Activated CD8-positive, alpha-beta memory T cell treated with anti-CD3 and anti-CD28 coated beads, Interleukin-2, amount 50 U/mL, for 1 hour (primary cell): ENCODE data around the gene NUDT16L1.

Experiments
- DNase-seq: peaks from one replicate; pipeline ENCODE4 v3.0.0-alpha.2; 2020; ENCODE audit errors: extremely low read depth

The NUDT16L1 gene

DNA sequence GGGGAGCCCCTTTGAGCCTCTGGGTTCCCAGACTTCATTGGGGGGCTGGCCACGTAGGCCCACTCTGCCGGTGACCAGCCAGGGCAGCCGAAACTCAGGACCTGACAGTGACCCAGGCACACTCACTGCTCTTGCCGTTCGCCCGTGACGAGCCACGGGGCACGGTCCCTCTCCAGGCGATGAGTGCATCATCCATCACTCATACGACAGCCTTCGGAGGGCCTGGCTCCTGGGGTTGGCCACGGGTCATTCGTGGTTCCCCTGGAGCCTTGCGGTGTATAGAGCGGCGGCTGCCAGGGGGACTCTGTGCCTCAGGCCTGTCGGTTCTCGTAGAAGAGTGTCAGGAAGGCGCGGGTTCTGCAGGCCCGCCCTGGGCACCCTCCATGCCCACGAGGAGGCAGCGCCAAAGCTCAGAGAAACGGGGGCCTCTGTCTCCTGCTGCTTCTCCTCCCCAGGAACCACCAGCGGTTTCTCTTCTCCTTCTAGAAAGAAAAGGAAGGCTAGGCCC, 11.2 kb upstream of the NUDT16L1 start:
- no peak for DNase-seq

DNA sequence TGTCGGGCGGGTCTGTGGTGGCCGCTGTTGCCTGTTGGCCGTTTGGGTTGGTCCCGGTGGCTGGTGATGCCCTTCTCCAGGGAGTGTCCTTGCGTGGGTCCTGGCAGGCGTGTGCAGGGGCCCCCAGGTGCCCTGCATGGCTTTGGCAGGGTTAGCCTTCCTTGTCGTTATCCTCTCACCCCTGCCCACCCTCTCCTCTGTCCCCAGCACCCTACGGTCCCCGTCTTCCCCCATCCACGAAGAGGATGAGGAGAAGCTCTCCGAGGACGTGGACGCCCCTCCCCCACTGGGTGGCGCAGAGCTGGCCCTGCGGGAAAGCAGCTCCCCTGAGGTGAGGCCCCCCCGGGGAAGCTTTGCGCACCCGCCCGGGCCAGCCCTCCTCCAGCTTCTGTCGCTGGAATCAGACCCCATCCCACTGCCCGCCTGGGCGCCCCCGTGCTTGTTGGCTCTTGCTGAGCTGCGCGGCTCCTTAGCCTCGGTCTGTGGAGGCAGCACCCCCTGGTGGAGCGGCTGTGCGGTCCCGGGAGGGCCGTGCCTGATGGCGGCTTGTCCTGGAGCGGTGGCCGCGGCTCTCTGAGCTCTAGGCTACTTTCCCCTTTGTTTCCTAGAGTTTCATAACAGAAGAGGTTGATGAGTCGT, 10.6 kb upstream of the NUDT16L1 start:
- DNase-seq: no peak

DNA sequence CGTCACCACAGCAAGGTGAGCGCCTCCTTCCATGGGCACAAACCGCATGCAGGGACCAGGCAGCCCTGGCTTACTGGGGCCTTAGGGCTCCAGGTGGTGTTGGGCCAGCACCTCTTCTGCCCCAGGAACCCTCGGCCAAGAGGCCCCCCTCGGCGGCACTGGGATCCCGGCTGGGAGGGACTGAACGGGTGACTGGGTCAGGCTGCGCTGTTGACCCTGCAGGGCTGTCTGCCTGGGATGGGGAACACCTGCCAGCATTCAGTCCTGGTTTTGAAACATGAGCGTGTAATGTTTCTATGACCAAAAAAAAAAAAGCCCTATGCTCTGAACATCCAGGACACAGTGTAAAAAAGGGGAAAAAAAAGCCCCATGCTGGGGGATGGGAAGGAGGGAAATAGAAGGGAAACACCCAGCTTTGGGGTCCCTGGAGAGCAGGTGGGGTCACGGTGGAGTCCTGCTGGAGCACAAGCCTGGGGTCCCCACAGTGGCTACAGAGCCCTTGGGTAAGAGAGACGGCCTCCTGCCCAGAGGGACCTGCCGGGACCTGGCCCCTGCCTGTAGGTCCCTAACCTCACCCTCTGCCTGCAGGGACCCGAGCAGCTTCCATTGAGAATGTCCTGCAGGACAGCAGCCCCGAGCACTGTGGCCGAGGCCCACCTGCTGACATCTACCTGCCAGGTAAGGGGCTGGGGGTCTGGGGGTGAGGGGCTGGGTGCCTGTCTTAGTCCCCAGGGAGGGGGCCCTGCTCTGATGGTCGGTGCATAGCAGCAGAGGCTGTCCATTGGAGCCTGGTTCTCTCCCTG, 9.9 kb upstream of the NUDT16L1 start:
- no peak for DNase-seq

DNA sequence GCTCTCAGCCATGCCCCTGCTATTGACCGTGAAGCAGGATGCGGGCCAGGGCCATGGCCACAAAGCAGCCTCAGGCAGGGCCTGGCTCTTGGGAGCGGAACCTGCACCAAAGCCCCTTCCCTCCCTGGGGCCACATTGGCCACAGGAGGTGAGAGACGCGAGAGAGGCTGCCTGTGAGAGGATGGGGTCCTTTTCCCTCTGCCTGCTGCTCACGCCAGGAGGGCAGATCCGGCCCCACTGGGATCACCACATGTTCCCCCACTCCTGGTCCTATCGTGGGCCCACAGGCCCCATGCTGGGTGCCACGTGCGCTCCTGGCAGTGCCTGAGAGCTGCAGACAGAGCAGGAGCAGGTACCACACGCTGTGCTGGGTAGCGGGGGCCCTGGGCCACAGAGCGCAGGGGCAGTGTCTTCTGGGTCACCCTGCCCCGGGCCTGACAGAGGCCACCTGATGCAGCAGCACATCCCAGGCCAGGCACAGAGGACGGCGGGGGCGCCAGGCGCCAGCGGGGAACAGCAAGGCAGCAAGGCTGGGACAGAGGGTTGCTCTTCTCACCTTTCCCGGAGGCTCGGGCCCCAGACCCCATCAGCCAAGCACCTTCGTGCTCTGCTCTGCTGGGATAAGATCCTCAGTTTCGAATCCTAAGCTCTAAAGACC, 9.2 kb upstream of the NUDT16L1 start:
- no peak for DNase-seq

DNA sequence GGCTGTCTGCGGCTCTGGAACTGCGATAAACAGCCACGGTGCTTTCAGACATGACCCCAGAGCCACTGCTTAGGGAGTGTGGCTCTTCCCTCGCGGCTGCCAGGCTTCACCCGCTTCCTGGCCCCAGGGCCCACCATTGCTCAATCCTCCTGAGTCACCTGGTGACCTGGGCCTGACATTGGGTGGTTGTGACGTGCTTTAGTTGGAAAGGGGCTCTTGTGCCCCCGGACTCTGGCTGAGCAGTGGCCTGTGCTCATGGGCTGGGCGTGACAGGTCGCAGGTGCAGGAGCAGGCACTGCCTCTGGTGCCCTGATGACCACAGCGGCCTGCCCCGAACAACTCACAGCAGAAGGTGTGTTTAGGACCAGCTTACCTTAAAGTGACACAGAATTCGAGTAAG, 8.6 kb upstream of the NUDT16L1 start:
- no peak for DNase-seq

DNA sequence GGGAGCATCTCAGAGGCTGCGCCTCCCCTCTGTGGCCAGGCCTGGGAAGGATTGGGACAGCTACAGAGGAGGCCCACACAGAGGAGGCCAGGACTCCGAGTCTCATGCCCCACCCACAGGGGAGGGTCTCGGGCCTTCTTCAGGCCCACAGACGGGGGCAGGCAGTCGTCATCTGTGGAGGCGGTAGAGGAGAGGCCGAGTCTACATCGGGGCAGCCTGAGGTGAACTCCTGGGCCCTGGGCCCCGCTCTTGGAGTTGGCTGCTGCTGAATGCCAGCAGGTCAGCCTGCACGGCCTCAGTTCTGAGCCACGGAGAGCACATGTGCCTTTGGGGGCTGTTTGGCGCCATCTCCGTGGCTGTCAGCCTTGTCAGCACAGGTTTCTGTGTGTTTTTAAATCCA, 8.1 kb upstream of the NUDT16L1 start:
- DNase-seq: no peak

DNA sequence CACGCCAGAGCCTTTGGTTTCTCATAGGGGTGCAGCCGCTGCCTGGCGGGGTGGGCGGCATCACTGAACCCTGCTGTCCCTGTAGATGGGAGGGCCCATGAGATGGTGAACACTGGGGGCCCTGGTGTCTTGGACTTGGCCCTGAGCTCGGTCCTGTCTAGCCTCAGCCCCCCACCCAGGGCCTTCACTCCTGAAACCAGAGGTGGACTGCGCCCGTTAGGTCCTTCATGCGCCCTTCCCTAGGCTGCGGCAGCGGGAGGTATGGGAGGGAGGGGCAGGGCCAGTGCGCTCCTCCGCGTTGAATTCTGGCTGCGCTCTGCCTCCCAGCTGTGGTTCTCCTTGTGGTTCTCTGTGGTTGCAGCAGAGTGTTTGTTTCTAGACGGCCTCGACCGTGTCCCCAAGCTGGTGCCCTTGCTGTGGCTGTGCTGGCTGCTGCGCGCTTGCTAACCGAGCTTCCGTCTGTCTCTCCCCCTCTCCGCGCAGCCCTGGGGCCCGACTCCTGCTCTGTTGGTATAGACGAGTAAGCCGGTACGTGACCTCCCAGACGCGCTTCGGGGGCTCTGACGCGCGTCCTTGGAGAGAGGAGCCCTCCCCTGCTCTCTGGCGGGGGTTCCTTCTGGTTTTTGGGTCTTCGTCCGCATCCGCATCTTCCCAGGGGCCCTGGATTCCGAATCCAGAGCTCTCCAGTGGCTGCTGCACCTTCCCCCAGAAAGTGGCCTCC, 7.4 kb upstream of the NUDT16L1 start:
- DNase-seq: no peak

DNA sequence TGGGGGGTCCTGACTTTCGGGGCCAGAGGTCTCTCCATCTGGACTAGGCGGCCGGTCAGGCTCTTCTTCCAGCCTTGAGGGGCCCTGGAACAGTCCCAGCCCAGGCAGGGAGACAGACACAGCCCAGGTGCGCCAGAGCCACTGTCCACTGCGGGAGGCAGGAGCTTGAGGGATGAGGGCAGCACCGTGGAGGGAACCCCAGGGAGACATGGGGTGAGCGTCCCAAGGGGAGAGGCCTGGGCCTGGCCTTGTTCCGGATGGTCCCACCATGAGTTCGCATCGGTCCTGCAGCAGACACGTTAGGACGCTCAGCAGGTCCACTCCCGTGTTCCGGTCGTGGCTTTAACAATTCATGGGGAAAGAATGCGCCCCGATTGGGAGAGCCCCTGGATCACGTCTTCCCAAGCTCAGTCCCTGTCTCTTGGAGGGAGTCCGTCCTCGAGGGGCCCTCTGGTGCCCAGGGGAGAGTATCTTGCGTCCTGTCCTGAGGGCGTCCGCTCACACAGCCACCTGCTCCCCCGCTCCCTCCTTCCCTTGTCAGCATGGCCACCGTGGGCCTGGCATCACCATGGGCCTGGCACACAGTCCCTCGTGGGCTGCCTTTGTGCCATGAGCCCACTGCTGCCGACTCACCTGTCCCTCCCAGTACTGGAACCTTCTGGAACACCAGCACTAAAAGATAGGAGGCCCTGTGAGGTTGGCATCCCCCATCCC, 6.7 kb upstream of the NUDT16L1 start:
- DNase-seq: no peak

DNA sequence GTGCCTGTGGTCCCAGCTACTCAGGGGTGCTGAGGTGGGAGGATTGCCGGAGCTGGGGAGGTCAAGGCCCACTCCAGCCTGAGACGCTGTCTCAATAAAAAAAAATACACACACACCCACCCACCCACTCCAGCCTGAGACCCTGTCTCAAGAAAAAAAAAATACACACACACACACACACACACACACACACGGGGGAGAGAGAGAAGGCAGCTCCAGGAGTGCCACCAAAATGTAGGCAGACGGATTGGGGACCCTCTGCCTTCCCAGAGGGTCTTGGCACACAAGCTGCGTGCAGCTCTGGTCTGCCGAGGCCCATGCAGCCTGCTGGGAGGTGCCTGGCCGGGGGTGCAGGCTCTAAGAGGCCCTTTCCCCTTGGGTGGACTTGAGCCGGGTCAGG, 5.9 kb upstream of the NUDT16L1 start:
- DNase-seq: no peak

DNA sequence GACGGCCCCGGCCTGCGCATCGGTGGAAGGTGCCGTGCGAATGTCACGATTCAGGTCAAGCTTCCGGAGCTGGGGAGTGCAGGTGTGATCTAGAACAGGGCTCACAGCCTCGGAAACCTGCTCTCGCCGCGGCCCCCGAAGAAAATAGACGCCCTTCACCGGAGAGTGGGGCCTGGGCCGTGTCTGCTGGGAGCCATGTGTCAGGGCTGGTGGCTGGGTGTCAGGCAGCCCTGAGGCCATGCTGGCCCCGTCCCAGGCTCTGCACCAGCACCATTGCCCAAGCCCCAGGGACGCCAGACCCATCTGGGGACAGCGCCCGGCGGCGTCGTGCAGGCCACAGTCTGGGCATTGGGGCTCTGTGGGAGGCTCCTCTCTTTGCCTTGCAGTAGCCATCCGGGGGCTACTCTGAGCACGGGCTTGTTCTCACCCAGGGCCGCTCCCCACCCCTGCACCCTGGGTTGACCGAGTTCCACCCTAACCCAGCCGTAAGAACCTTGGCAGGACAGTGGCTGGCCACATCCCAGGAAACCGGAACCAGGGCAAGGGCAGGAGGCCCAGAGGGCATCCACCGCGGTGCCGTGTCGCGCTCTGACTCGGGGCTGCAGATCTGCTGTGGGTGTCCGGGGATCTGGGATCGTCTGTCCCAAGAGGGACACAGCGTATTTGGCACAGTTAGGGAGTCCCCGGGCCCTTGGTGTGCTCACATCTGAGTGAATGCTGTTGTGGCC, 5.3 kb upstream of the NUDT16L1 start:
- DNase-seq: no peak

DNA sequence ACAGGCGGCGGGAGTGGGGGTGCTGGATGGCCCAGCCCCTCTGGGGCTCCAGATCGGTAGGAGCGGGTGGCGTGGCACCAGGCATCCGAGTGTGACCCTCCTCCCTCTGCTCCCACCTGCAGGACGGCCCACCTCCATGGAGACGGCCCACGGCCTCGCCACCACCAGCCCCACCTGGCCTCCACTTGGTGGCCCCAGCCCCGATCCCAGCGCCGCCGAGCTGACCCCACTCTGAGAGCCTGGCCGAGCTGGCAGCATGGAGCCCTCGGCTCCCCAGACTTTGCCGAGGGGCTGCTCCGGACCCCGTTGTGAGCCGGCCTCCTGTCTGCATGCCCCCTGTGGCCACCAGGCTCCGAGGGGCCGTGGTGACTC, 4.7 kb upstream of the NUDT16L1 start:
- no peak for DNase-seq

DNA sequence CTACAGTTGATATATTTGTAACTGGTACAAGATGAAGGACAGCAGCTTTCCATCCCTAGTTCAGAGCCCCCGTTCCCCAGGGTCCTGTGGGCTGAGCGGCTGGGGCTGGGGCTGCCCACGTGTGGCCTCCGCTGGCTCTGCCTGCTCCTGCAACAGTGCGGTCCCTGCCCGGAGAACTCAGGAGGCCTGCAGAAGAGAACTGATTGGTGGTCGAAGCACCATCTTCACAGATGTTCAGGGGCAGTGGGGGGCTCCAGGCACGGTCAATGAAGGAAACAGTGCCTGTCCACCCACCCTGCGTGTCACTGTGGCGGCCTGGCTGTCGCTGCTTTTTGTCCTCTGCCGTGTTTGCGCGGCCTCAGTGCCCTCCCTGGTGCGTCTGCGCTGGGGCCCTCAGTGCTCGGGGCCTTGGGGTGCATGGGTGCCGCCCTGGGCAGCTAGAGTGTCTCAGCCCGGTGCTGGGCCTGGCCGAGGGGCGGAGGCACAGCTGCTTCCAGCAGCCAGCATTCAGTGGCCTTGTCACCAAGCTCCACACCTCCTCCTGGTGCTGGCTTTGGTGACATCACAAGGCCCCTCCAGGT, 4.2 kb upstream of the NUDT16L1 start:
- DNase-seq: no peak

DNA sequence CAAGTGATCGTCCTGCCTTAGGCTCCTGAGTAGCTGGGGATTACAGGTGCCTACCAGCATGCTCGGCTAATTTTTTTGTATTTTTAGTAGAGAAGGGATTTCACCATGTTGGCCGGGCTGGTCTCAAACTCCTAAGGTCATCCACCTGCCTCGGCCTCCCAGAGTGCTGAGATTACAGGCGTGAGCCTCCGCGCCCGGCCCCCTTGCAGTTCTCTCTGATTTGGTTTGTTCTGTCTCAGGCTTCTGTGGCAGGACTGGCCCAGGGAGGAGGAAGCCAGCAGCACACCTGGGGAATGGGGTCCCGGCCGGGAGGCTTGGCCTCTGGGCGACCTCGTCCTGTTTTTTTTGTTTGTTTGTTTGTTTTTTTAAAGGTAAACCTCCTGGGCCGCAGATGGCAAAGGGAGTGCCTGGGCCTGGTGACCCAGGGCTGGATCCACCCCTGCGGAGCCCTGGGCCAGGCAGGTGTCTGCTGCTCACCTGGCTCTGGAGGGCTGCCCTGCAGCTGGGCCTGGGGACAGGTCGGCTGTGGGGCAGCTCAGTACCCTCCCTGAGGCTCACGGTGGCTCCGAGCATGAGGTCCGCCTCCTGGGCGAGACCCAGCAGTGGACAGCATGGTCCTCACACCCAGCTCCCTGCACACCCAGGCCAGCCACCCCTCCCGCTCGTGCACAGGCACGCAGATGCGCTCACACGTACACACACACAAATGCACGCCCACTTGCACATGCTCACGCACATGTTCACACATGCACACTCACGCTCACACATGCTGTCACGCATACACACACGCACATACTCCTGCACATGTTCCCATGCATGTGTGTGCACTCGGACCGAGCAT, 3.3 kb upstream of the NUDT16L1 start:
- no peak for DNase-seq

DNA sequence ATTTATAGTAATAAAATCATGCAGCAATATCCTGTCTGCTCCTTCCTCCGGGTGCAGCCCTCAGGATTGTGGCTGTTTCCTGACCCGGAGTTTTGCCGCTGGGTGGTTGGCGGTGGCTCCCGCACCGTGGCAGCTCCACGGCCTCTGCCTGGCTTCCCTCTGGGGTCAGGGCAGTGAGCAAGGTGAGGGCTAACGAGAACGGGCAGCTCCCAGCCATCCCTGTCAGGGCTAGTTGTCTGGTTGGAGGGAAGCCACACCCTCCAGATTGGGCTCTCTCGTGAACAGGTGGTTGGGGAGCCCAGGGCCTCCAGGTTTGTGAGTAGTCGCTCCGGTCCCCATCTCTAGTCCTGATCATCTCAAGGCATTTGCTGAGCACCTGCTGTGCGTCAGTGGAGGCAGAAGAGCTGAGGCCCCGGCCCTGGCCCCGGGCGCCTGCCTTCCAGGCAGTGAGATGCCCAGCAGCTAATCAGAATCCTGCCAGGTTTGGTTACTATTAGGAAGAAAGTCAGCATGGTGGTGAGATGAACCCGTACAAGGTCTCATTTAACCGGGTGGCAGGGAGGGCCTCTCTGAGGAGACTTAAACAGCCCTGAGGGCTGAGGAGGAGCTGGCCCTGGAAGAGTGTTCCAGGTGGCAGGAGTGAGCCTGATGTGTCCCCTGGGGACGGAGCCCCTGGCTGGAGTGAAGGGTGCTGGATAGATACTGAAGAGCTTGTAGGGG, 2.3 kb upstream of the NUDT16L1 start:
- DNase-seq: no peak

DNA sequence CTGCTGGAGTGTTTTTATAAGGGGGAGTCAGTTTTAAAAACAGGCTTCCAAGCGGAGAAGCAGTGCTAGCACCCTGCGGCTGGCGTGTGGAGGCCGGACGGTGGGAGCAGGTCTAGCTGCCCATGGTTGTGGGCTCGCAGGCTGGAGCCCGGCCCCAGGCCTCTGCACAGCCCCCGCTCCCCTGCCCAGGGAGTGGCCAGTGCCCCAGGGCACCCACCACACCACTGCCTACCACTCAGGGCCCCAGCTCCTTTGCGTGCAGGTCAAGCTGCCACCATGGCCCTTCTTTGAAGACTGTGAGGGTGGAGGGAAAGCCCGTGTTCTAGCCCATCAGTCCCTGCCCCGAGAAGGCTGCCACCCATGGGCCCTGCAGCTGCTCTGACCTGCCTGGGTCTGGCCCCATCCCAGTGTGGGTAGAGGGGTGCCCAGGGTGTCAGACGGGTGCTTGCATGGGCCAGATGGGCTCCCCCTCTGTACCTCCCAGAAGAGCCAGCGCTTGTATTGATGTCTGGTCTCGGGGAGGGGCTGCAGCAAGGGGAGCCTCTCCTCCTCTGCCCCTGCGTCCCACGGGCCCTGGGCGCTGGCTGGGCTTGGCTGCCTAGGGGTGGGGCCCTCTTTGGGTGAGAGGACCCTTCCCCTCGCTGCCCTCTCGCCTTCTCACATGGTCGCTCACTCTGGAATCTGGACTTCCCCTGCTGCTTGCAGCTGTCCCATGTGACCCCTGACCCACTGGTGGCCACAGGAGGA, 1.5 kb upstream of the NUDT16L1 start:
- no peak for DNase-seq

DNA sequence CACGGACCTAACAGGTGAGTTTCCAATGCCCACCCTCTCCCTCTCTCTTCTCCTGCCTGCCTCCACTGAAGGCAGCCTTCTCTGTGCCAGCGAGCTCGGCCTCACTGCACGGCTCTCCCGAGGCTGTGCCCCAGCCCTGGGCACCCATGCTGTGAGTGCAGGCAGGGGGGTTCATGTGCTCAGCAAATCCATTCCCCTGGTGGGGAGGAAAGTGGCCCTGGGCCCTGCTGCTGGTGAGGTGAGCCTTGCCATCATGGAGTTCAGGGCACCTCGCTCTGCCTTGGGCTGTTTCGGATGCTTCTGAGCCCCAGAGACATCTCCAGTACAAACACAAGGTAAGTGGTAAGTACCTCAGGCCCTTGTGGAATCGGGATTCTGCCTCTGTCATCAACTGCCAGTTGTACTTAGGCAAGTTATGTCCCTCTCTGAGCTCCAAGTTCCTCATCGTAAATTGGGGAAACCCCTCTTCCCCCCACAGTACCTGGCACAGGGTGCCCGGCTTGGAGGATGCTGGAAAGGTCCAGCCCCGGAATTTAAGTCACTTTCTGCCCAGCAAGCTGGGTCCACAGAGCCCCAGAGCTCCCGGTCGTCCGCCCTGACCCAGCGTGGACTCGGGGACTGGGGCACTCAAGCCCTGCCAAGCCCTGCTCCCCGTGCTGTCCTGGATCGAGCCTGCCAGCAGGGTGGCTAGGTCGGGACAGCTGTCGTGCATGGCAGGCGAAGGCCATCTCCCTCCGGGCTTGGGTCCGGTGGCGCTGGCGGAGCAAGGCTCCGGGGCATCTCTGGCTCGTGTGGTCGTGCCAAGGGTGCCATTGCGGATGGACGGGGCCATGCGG, 684 bp upstream of the NUDT16L1 start:
- DNase-seq: no peak

DNA sequence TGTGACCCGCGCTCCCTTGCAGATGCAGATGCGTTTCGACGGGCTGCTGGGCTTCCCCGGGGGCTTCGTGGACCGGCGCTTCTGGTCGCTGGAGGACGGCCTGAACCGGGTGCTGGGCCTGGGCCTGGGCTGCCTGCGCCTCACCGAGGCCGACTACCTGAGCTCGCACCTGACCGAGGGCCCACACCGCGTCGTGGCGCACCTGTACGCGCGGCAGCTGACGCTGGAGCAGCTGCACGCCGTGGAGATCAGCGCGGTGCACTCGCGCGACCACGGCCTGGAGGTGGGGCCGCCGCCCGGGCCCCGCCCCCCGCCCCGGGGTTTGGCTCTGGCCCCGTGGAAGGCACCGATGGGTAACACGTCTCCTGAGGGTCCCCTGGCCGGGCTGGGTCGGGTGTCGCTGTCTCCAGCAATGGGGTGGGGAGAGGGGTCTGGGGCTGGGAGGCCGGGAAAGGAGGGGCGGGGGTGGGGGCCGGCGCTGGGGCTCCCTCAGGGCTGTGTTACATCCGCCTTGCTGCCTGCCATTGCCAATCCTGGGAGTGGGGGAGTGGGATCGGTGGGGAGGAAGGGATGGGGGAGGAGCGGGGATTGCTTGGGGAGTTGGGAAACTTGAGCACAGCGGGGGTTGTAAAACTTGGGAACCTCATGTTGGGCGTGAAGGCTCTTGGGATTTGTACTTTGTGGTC, 737 bp downstream of the NUDT16L1 start:
- no peak for DNase-seq
